H9 (cell line): Measurements from ENCODE around the gene CTU1. TPM values are rescaled to one million over a fixed set of nuclear protein-coding genes. Genes with fewer than 3 reads are reported as not detected.

Experiments used
- DNase-seq: peaks from one replicate; pipeline ENCODE4 v3.0.0-alpha.2; 2017
- H2AFZ ChIP-seq: one replicate; pipeline ENCODE4 v1.6.1; 2013; ENCODE audit warnings: mild to moderate bottlenecking, low read length, control low read depth, moderate library complexity
- H2AK5ac ChIP-seq: 2 replicates; pipeline ENCODE4 v1.6.1; 2013; ENCODE audit warnings: low read length, control low read depth, mixed read lengths; ENCODE audit not compliant: insufficient read length
- H2BK120ac ChIP-seq: one replicate; pipeline ENCODE4 v1.6.1; 2013; ENCODE audit warnings: low read depth, mild to moderate bottlenecking, low read length, control low read depth, inconsistent platforms; ENCODE audit not compliant: poor library complexity, severe bottlenecking
- H2BK12ac ChIP-seq: 2 replicates; pipeline ENCODE4 v1.6.1; 2013; ENCODE audit warnings: low read length, control low read depth, mixed read lengths, low read depth; ENCODE audit not compliant: insufficient read length
- H2BK15ac ChIP-seq: 2 replicates; pipeline ENCODE4 v1.6.1; 2013; ENCODE audit warnings: low read depth, low read length, control low read depth
- H2BK20ac ChIP-seq: one replicate; pipeline ENCODE4 v1.6.1; 2013; ENCODE audit warnings: low read depth, mild to moderate bottlenecking, low read length, control low read depth, inconsistent platforms; ENCODE audit not compliant: poor library complexity, severe bottlenecking
- H2BK5ac ChIP-seq: 2 replicates; pipeline ENCODE4 v1.6.1; 2013; ENCODE audit warnings: low read length, control low read depth, mixed read lengths; ENCODE audit not compliant: insufficient read length
- H3K14ac ChIP-seq: 2 replicates; pipeline ENCODE4 v1.6.1; 2013; ENCODE audit warnings: low read length, control low read depth; ENCODE audit not compliant: insufficient read depth
- H3K18ac ChIP-seq: 2 replicates; pipeline ENCODE4 v1.6.1; 2013; ENCODE audit warnings: low read depth, mild to moderate bottlenecking, mixed read lengths, low read length, control low read depth; ENCODE audit not compliant: insufficient read length
- H3K23ac ChIP-seq: 2 replicates; pipeline ENCODE4 v1.6.1; 2013; ENCODE audit warnings: low read length, control low read depth, mixed read lengths, low read depth; ENCODE audit not compliant: insufficient read length
- H3K23me2 ChIP-seq: 2 replicates; pipeline ENCODE4 v1.6.1; 2013; ENCODE audit warnings: low read depth, mild to moderate bottlenecking, mixed read lengths, low read length, control low read depth; ENCODE audit not compliant: insufficient read length, poor library complexity, severe bottlenecking
- H3K27ac ChIP-seq: 2 replicates; pipeline ENCODE4 v1.5.1; 2013; ENCODE audit warnings: low read length, control low read depth, mixed read lengths, low read depth; ENCODE audit not compliant: insufficient read length
- H3K27me3 ChIP-seq: 2 replicates; pipeline ENCODE4 v1.6.1; 2013; ENCODE audit warnings: low read length, control low read depth, inconsistent platforms; ENCODE audit not compliant: insufficient read depth
- H3K4ac ChIP-seq: 2 replicates; pipeline ENCODE4 v1.6.1; 2013; ENCODE audit warnings: low read depth, mild to moderate bottlenecking, control low read depth, inconsistent platforms, low read length, moderate library complexity
- H3K4me1 ChIP-seq: 2 replicates; pipeline ENCODE4 v1.6.1; 2013; ENCODE audit warnings: low read length, control low read depth, inconsistent platforms; ENCODE audit not compliant: insufficient read depth
- H3K4me2 ChIP-seq: 2 replicates; pipeline ENCODE4 v1.6.1; 2013; ENCODE audit warnings: low read length, control low read depth, mixed read lengths; ENCODE audit not compliant: insufficient read length, insufficient read depth
- H3K56ac ChIP-seq: 2 replicates; pipeline ENCODE4 v1.6.1; 2013; ENCODE audit warnings: low read depth, mild to moderate bottlenecking, mixed read lengths, low read length, control low read depth; ENCODE audit not compliant: insufficient read length
- H3K79me1 ChIP-seq: 2 replicates; pipeline ENCODE4 v1.6.1; 2013; ENCODE audit warnings: low read depth, mild to moderate bottlenecking, moderate library complexity, low read length, control low read depth, inconsistent platforms; ENCODE audit not compliant: insufficient read depth, poor library complexity, severe bottlenecking
- H3K79me2 ChIP-seq: 2 replicates; pipeline ENCODE4 v1.6.1; 2013; ENCODE audit warnings: low read length, control low read depth, inconsistent platforms; ENCODE audit not compliant: insufficient read depth
- H3K9ac ChIP-seq: 2 replicates; pipeline ENCODE4 v1.6.1; 2013; ENCODE audit warnings: low read length, control low read depth, mixed read lengths; ENCODE audit not compliant: insufficient read length; ENCODE audit errors: extremely low read depth
- H3K9me3 ChIP-seq: one replicate; pipeline ENCODE4 v1.6.1; 2013; ENCODE audit warnings: low read depth, low read length, inconsistent platforms; ENCODE audit not compliant: control insufficient read depth
- H3T11ph ChIP-seq: one replicate; pipeline ENCODE4 v1.6.1; 2013; ENCODE audit warnings: mild to moderate bottlenecking, low read length, control low read depth, inconsistent platforms
- H4K20me1 ChIP-seq: one replicate; pipeline ENCODE4 v1.6.1; 2013; ENCODE audit not compliant: control insufficient read depth, insufficient read length, insufficient read depth
- H4K5ac ChIP-seq: 2 replicates; pipeline ENCODE4 v1.6.1; 2013; ENCODE audit warnings: low read depth, mild to moderate bottlenecking, mixed read lengths, low read length, control low read depth; ENCODE audit not compliant: insufficient read length
- H4K8ac ChIP-seq: replicated peaks from 2 replicates; pipeline ENCODE4 v1.6.1; 2013; ENCODE audit warnings: low read length, control low read depth, mixed read lengths, low read depth; ENCODE audit not compliant: insufficient read length
- H4K91ac ChIP-seq: 2 replicates; pipeline ENCODE4 v1.6.1; 2013; ENCODE audit warnings: low read depth, mild to moderate bottlenecking, moderate library complexity, mixed read lengths, low read length, control low read depth; ENCODE audit not compliant: insufficient read length
- H3K27ac Mint-ChIP-seq, 3 experiments: 2 replicates in 2 of 3; 3 replicates in 1 of 3; pipeline ENCODE4 v1.8.0; 2020 to 2021; ENCODE audit warnings: mixed read lengths in 3 of 3, mild to moderate bottlenecking in 1 of 3, moderate library complexity in 1 of 3
- H3K27me3 Mint-ChIP-seq: 2 replicates; pipeline ENCODE4 v1.8.0; 2021; ENCODE audit warnings: low read depth, mild to moderate bottlenecking, moderate library complexity, mixed read lengths
- H3K36me3 Mint-ChIP-seq, 3 experiments: 2 replicates in 2 of 3; 3 replicates in 1 of 3; pipeline ENCODE4 v1.8.0; 2020 to 2021; ENCODE audit warnings: low read depth in 3 of 3, mixed read lengths in 3 of 3; ENCODE audit not compliant: insufficient read depth in 1 of 3
- H3K4me1 Mint-ChIP-seq, 2 experiments: 2 replicates each; pipeline ENCODE4 v1.8.0; 2020; ENCODE audit warnings: mixed read lengths in 2 of 2
- H3K4me3 Mint-ChIP-seq, 2 experiments: 2 replicates in 1 of 2; 3 replicates in 1 of 2; pipeline ENCODE4 v1.8.0; 2020 to 2021; ENCODE audit warnings: mild to moderate bottlenecking in 2 of 2, mixed read lengths in 2 of 2, moderate library complexity in 1 of 2
- H3K9me3 Mint-ChIP-seq, 2 experiments: 2 replicates in 1 of 2; 3 replicates in 1 of 2; pipeline ENCODE4 v1.8.0; 2020; ENCODE audit warnings: mild to moderate bottlenecking in 2 of 2, mixed read lengths in 2 of 2, moderate library complexity in 1 of 2
- WGBS: extraction: QIAGEN DNeasy Blood & Tissue Kit; methylation state at CpG from one replicate; pipeline ENCODE4 v1.1.7; 2013; ENCODE audit warnings: missing lambda C conversion rate, low lambda C conversion rate, mixed read lengths; ENCODE audit not compliant: insufficient read length; ENCODE audit errors: extremely low coverage; 5-methylcytosine and 5-hydroxymethylcytosine counted together
- total RNA-seq: library from RNA; stranded (reverse); gene quantifications from 2 replicates; pipeline ENCODE4 v1.2.1, GENCODE V29; 2021
- TF ChIP-seq, protein P1 (sequence below): fragments of 200-600 bp; sonication (generic); conservative IDR thresholded peaks from 3 replicates; pipeline ENCODE4 v1.8.0; 2021; ENCODE audit warnings: antibody characterized with exemption, mild to moderate bottlenecking

Gene CTU1
- total RNA-seq, 1 experiment from 2014 or later, result 8.8 TPM

DNA sequence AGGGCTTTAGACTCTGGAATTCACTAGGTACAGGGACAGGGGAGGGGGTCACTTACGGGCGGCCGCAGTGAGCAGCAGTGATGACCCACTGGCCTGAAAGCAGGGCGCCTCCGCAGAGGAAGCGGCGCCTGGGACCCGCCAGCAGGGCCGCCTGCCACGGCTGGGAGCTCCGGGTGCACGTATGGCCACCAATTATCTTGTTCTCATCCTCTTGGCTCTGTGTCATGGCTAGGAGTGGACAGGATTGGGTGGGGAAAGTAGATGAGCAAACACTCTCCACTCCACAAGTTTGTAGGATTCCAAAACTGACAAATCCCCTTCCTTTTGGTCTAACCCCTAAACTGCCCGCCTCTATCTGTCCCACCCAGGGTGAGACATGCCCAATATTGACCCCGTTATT, 26.7 kb downstream of the CTU1 start:
- no peaks in the 10 kb centered on the region; the same call in 1 of the 2 replicates for H3K27me3 ChIP-seq
- no peak overlapping the region for H3K4me2 ChIP-seq
- no CpG with 5 or more reads among the region's 14 CpGs for WGBS
- no peaks in the 10 kb centered on the region for H4K20me1 ChIP-seq
- no peak overlapping the region for H3K23ac ChIP-seq
- no peak overlapping the region for H3K56ac ChIP-seq
- Mint-ChIP-seq H3K4me1 (peaks cover 26 to 32% of the 10 kb centered on the region in 2 experiments), H3K36me3 (no peaks in the 10 kb centered on the region), H3K4me3 (no peak overlapping the region), H3K9me3 (no peaks in the 10 kb centered on the region), H3K27me3 (peaks cover 18% of the 10 kb centered on the region), H3K27ac (no peak overlapping the region)
- peaks cover 4% of the 10 kb centered on the region; the same call in 1 of the 2 replicates for H3K4me1 ChIP-seq
- no peak overlapping the region for H3T11ph ChIP-seq
- H3K79me1 ChIP-seq, result no peaks in the 10 kb centered on the region
- no peaks in the 10 kb centered on the region for H3K79me2 ChIP-seq
- no peak overlapping the region for H3K9ac ChIP-seq
- no peak overlapping the region for H4K8ac ChIP-seq
- H2BK20ac ChIP-seq, result no peak overlapping the region
- H2AFZ ChIP-seq, result no peak overlapping the region
- H4K91ac ChIP-seq, result no peak overlapping the region
- DNase-seq, result no peak
- no peak overlapping the region for H3K27ac ChIP-seq
- H3K4ac ChIP-seq, result no peak overlapping the region
- H2AK5ac ChIP-seq, result no peak overlapping the region
- no peak overlapping the region for H3K18ac ChIP-seq
- H4K5ac ChIP-seq, result no peak overlapping the region
- H2BK12ac ChIP-seq, result no peak overlapping the region
- H3K9me3 ChIP-seq, result no peaks in the 10 kb centered on the region
- no peak overlapping the region for H2BK15ac ChIP-seq
- TF ChIP-seq, protein P1, sequence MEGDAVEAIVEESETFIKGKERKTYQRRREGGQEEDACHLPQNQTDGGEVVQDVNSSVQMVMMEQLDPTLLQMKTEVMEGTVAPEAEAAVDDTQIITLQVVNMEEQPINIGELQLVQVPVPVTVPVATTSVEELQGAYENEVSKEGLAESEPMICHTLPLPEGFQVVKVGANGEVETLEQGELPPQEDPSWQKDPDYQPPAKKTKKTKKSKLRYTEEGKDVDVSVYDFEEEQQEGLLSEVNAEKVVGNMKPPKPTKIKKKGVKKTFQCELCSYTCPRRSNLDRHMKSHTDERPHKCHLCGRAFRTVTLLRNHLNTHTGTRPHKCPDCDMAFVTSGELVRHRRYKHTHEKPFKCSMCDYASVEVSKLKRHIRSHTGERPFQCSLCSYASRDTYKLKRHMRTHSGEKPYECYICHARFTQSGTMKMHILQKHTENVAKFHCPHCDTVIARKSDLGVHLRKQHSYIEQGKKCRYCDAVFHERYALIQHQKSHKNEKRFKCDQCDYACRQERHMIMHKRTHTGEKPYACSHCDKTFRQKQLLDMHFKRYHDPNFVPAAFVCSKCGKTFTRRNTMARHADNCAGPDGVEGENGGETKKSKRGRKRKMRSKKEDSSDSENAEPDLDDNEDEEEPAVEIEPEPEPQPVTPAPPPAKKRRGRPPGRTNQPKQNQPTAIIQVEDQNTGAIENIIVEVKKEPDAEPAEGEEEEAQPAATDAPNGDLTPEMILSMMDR, result no peak
- H2BK5ac ChIP-seq, result no peak overlapping the region
- H3K23me2 ChIP-seq, result no peaks in the 10 kb centered on the region
- H2BK120ac ChIP-seq, result no peak overlapping the region
- H3K14ac ChIP-seq, result no peak overlapping the region
